OCI-LY7 (cell line): ENCODE results near the gene PARP2. TPM values are rescaled to one million over a fixed set of nuclear protein-coding genes. Genes with fewer than 3 reads are reported as not detected.

Experiments
- Bru-seq: library from RNA; stranded (reverse); fragments of 400-500 nt; gene quantifications from one replicate; lab custom pipeline; 2021; lab: Mats Ljungman, UMichigan
- BruChase-seq, 2 experiments: library from RNA; stranded (reverse); fragments of 400-500 nt; gene quantifications; one replicate each; lab custom pipeline; 2021; lab: Mats Ljungman, UMichigan
- BruUV-seq: library from RNA; stranded (reverse); fragments of 400-500 nt; replicated peaks from 2 replicates; lab custom pipeline; 2021; lab: Mats Ljungman, UMichigan
- CTCF ChIA-PET: fragments of 300-600 bp; sonication (Branson Sonifier 250); formaldehyde crosslinking; loops from one replicate; lab custom pipeline; 2022; ENCODE audit warnings: antibody characterized with exemption; ENCODE audit not compliant: unreplicated experiment; lab: Charles Lee
- POLR2A ChIA-PET: fragments of 300-600 bp; sonication (Branson Sonifier 250); formaldehyde crosslinking; loops from one replicate; lab custom pipeline; 2022; ENCODE audit warnings: antibody characterized with exemption; lab: Charles Lee
- DNase-seq: peaks from one replicate; pipeline ENCODE4 v3.0.0-alpha.2; 2015; ENCODE audit warnings: low spot score
- H2AFZ ChIP-seq: fragments of 200-600 bp; sonication (generic), shearing (Covaris generic); 2 replicates; pipeline ENCODE4 v1.6.1; 2014; ENCODE audit warnings: mild to moderate bottlenecking, antibody characterized with exemption, low read length, moderate library complexity
- H3K27ac ChIP-seq: fragments of 200-600 bp; sonication (generic); 2 replicates; pipeline ENCODE4 v1.5.1; 2014; ENCODE audit warnings: mixed run types, low read depth, mild to moderate bottlenecking, moderate library complexity, low read length, inconsistent platforms; ENCODE audit not compliant: poor library complexity, severe bottlenecking
- H3K36me3 ChIP-seq: fragments of 200-600 bp; sonication (generic); 2 replicates; pipeline ENCODE4 v1.6.1; 2014; ENCODE audit warnings: mild to moderate bottlenecking, antibody characterized with exemption, low read length, moderate library complexity, mixed read lengths; ENCODE audit not compliant: insufficient read depth
- H3K4me1 ChIP-seq: fragments of 200-600 bp; sonication (generic); 2 replicates; pipeline ENCODE4 v1.5.1; 2014; ENCODE audit warnings: mild to moderate bottlenecking, low read length; ENCODE audit not compliant: insufficient read depth, poor library complexity, severe bottlenecking
- H3K4me2 ChIP-seq: fragments of 200-600 bp; sonication (generic); 2 replicates; pipeline ENCODE4 v1.6.1; 2014; ENCODE audit warnings: mild to moderate bottlenecking, low read length
- H3K4me3 ChIP-seq: fragments of 200-600 bp; sonication (generic); 2 replicates; pipeline ENCODE4 v1.5.1; 2014; ENCODE audit warnings: mild to moderate bottlenecking, low read depth, low read length; ENCODE audit not compliant: poor library complexity, severe bottlenecking
- H3K79me2 ChIP-seq: fragments of 200-600 bp; sonication (generic); 2 replicates; pipeline ENCODE4 v1.6.1; 2016; ENCODE audit warnings: low read depth, mild to moderate bottlenecking, low read length, moderate library complexity, mixed read lengths; ENCODE audit not compliant: insufficient read depth
- H3K9me2 ChIP-seq: fragments of 200-600 bp; sonication (generic); 2 replicates; pipeline ENCODE4 v1.6.1; 2016; ENCODE audit warnings: mild to moderate bottlenecking, low read length, mixed read lengths; ENCODE audit not compliant: insufficient read depth
- H3K9me3 ChIP-seq: fragments of 200-600 bp; sonication (generic); 2 replicates; pipeline ENCODE4 v1.6.1; 2014; ENCODE audit warnings: mild to moderate bottlenecking, mixed run types, low read length, mixed read lengths
- H4K20me1 ChIP-seq: fragments of 200-600 bp; sonication (generic); 2 replicates; pipeline ENCODE4 v1.6.1; 2014; ENCODE audit warnings: mild to moderate bottlenecking, antibody characterized with exemption, low read length, moderate library complexity, mixed read lengths; ENCODE audit not compliant: insufficient read depth
- EZH2phosphoT487 ChIP-seq: fragments of 200-600 bp; sonication (generic); IDR thresholded peaks from 2 replicates; pipeline ENCODE4 v1.6.1; 2018; ENCODE audit warnings: low read depth, borderline replicate concordance, mild to moderate bottlenecking, mixed run types, antibody characterized with exemption, low read length, moderate library complexity, mixed read lengths
- intact Hi-C: fragments of 100-400 bp; cut with micrococcal nuclease; formaldehyde crosslinking; loops from one replicate; pipeline ENCODE4 v1.10.0; 2022; ENCODE audit not compliant: unreplicated experiment
- long read RNA-seq: library from polyadenylated mRNA; stranded (forward); transcript quantifications from one replicate; pipeline ENCODE4 v2.0.0, GENCODE V29; 2022
- total RNA-seq, 2 experiments: library from RNA; depleted of rRNA in 1 of 2; stranded (reverse); fragments of >200 nt in 1 of 2; shearing (Covaris generic) in 1 of 2; gene quantifications; 2 replicates each; pipeline ENCODE4 v1.2.3, GENCODE V29; 2014 to 2022
- TF ChIP-seq, protein P1 (sequence below): fragments of 200-600 bp; sonication (generic); conservative IDR thresholded peaks from 2 replicates; pipeline ENCODE4 v1.5.1; 2014; ENCODE audit warnings: mild to moderate bottlenecking, antibody characterized with exemption, low read length, moderate library complexity, mixed read lengths

The PARP2 gene, protein sequence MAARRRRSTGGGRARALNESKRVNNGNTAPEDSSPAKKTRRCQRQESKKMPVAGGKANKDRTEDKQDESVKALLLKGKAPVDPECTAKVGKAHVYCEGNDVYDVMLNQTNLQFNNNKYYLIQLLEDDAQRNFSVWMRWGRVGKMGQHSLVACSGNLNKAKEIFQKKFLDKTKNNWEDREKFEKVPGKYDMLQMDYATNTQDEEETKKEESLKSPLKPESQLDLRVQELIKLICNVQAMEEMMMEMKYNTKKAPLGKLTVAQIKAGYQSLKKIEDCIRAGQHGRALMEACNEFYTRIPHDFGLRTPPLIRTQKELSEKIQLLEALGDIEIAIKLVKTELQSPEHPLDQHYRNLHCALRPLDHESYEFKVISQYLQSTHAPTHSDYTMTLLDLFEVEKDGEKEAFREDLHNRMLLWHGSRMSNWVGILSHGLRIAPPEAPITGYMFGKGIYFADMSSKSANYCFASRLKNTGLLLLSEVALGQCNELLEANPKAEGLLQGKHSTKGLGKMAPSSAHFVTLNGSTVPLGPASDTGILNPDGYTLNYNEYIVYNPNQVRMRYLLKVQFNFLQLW
- 44.4 and 45.3 TPM in 2 replicates for total RNA-seq (2014; rRNA removed; shearing (Covaris generic))
- 55.4 and 59.1 TPM in 2 replicates for total RNA-seq (2022)
- percentile 81 among the genes with signal in this experiment for Bru-seq, nascent RNA
- BruChase-seq, experiment 1, labeled RNA remaining after a 6-hour chase: percentile 74 among the genes with signal in this experiment
- percentile 78 among the genes with signal in this experiment for BruChase-seq, experiment 2, labeled RNA remaining after a 2-hour chase
- long read RNA-seq, transcript PARP2-202 (16 exons, 1,881 nt): major isoform, 38 of 123 reads
- long read RNA-seq, transcript PARP2-201 (16 exons, 1,886 nt): minor isoform, 37 of 123 reads
- long read RNA-seq, partial matches to known transcripts: 13 of 123 reads
- long read RNA-seq, other reads (novel, unspliced or antisense): 32 of 123 reads

DNA sequence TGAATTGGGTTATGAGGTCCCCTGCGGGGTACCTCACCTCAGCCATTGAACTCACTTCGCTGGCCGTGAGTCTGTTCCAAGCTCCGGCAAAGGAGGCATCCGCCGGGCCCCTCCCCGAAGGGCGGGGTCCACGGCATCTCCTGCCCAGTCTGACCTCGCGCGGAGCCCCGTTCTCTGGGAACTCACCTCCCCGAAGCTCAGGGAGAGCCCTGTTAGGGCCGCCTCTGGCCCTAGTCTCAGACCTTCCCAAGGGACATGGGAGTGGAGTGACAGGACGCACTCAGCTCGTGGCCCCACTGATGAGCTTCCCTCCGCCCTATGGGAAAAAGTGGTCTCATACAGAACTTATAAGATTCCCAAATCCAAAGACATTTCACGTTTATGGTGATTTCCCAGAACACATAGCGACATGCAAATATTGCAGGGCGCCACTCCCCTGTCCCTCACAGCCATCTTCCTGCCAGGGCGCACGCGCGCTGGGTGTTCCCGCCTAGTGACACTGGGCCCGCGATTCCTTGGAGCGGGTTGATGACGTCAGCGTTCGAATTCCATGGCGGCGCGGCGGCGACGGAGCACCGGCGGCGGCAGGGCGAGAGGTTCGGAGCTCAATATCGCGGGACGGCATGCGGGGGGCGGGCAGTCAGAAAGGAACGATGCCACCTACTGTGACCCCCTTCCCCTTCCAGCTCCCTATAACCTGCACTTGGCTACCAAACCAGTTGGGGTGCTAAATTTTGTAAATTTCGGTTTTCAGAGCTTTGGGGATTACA lies at the start of gene PARP2:
PARP2 (plus strand) TSS at position 544 of the 770 bp plus-strand sequence; CDS start at position 551, 7 bp downstream.
- Histone ChIP-seq H3K27ac (peak within 1 kb of the TSS; percentile 91), H3K9me2 (no peaks in the 10 kb centered on the region), H3K4me1 (peaks cover 16% of the 10 kb centered on the region), H3K79me2 (peaks cover 16% of the 10 kb centered on the region), H4K20me1 (no peaks in the 10 kb centered on the region), H3K4me2 (peak within 1 kb of the TSS; percentile 74), H3K4me3 (peak within 1 kb of the TSS; percentile 81), H3K36me3 (peaks cover 33% of the 10 kb centered on the region), H3K9me3 (no peaks in the 10 kb centered on the region), H2AFZ (peak within 1 kb of the TSS; percentile 98)
- no TSS peak for BruUV-seq
- ChIA-PET CTCF (interaction anchor here (0.6 to 1.7 kb wide), 5 partner anchors 9 to 267 kb away, joined by 3 to 11 read pairs (median 3); partner anchors contain the start of gene CCNB1IP1), POLR2A (interaction anchor here (0.5 to 5.3 kb wide), 26 partner anchors 8 to 340 kb away, joined by 3 to 76 read pairs (median 5); partner anchors contain the start of genes APEX1, CCNB1IP1, PIP4P1 and PNP)
- intact Hi-C loops: loop anchor here (1.0 to 2.0 kb wide), 8 partner anchors 10 to 340 kb away; partner anchors contain the start of genes CCNB1IP1, OSGEP, PIP4P1 and PNP
- TF ChIP-seq, protein P1, sequence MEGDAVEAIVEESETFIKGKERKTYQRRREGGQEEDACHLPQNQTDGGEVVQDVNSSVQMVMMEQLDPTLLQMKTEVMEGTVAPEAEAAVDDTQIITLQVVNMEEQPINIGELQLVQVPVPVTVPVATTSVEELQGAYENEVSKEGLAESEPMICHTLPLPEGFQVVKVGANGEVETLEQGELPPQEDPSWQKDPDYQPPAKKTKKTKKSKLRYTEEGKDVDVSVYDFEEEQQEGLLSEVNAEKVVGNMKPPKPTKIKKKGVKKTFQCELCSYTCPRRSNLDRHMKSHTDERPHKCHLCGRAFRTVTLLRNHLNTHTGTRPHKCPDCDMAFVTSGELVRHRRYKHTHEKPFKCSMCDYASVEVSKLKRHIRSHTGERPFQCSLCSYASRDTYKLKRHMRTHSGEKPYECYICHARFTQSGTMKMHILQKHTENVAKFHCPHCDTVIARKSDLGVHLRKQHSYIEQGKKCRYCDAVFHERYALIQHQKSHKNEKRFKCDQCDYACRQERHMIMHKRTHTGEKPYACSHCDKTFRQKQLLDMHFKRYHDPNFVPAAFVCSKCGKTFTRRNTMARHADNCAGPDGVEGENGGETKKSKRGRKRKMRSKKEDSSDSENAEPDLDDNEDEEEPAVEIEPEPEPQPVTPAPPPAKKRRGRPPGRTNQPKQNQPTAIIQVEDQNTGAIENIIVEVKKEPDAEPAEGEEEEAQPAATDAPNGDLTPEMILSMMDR: peak; percentile 52; the same call in 1 of the 2 replicates
- TF ChIP-seq EZH2phosphoT487: no peak
- DNase-seq: peak; percentile 99

DNA sequence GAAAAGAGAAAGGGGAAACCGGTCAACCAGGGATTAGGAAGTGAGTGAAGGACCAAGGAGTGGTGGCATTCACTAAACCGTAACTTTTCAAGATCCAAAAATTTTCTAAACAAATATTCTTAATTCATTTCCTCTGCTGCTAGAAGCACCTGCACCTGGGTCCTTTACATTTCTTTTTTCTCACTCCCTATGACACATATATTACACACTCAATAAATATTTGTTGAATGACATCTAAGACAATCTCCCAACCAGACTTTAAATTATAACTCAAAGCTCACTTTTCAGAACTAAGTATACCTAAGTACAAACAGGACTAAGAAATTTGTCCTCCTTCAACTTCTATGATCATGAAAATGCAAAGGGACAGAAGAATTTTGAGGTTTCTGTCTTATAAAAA lies 48.8 kb upstream of the PARP2 start:
- BruUV-seq: no TSS peak
- H2AFZ ChIP-seq: no peak overlapping the region
- H3K36me3 ChIP-seq: peaks cover 80% of the 10 kb centered on the region
- no peak overlapping the region for H3K27ac ChIP-seq
- peaks cover 16% of the 10 kb centered on the region for H3K4me1 ChIP-seq
- CTCF ChIA-PET: interaction anchor here (0.6 kb wide), 1 partner anchor 121 kb away, joined by 3 read pairs; no protein-coding TSS in a partner anchor
- intact Hi-C loops: no loop called here
- TF ChIP-seq EZH2phosphoT487: no peak
- TF ChIP-seq, protein P1: no peak
- DNase-seq: no peak
- POLR2A ChIA-PET: no interaction called here
- H4K20me1 ChIP-seq: no peaks in the 10 kb centered on the region
- H3K4me3 ChIP-seq: no peak overlapping the region
- no peaks in the 10 kb centered on the region for H3K9me2 ChIP-seq
- H3K79me2 ChIP-seq: no peaks in the 10 kb centered on the region
- H3K9me3 ChIP-seq: no peaks in the 10 kb centered on the region
- 0 out of 2 replicates have a peak overlapping the region, but pooled peaks have one; percentile 1 for H3K4me2 ChIP-seq
